HEK293 (cell line): ENCODE measurements around the gene LST1.

Source experiments
- CTCF ChIA-PET: fragments of 350-600 bp; formaldehyde crosslinking; extraction: SDS; loops from one replicate; lab custom pipeline; 2021; ENCODE audit warnings: antibody characterized with exemption; lab: Yijun Ruan, JAX
- POLR2A ChIA-PET: fragments of 300-600 bp; formaldehyde crosslinking; extraction: SDS; loops from one replicate; lab custom pipeline; 2020; ENCODE audit warnings: antibody characterized with exemption, inconsistent platforms; lab: Yijun Ruan, JAX
- H3K27ac ChIP-seq: fragments of 200-500 bp; sonication (Bioruptor generic); 2 replicates; pipeline ENCODE4 v1.5.1; 2014; ENCODE audit warnings: low read depth, low read length, control low read depth, inconsistent platforms; ENCODE audit errors: extremely low read depth
- H3K36me3 ChIP-seq, 2 experiments: fragments of 200-500 bp in 1 of 2; sonication (Bioruptor generic) in 1 of 2; 1 replicate in 1 of 2; 2 replicates in 1 of 2; pipeline ENCODE4 v1.5.1; 2014 to 2017; ENCODE audit warnings: inconsistent platforms in 2 of 2, low read length in 2 of 2; ENCODE audit not compliant: control insufficient read depth in 2 of 2, insufficient read depth in 1 of 2
- H3K4me1 ChIP-seq: fragments of 200-500 bp; sonication (Bioruptor generic); 2 replicates; pipeline ENCODE4 v1.5.1; 2014; ENCODE audit warnings: mild to moderate bottlenecking, low read length, inconsistent platforms; ENCODE audit not compliant: control insufficient read depth, insufficient read depth
- H3K4me3 ChIP-seq: 2 replicates; pipeline ENCODE4 v1.5.1; 2011; ENCODE audit warnings: low read depth, mild to moderate bottlenecking, control low read depth, low read length, moderate library complexity
- H3K9me3 ChIP-seq: fragments of 200-500 bp; sonication (Bioruptor generic); 2 replicates; pipeline ENCODE4 v1.5.1; 2014; ENCODE audit warnings: low read depth, low read length, inconsistent platforms; ENCODE audit not compliant: control insufficient read depth, insufficient read depth
- BCL11B ChIP-seq: fragments of 450-650 bp; formaldehyde crosslinking; IDR thresholded peaks from 2 replicates; pipeline ENCODE4 v1.5.1; 2016; ENCODE audit warnings: low read depth, missing biosample characterization, missing genetic modification characterization
- EGR2 ChIP-seq: fragments of 450-650 bp; formaldehyde crosslinking; IDR thresholded peaks from 2 replicates; pipeline ENCODE4 v1.5.1; 2016; ENCODE audit warnings: low read depth, missing biosample characterization, missing genetic modification characterization
- KLF9 ChIP-seq: fragments of 450-650 bp; formaldehyde crosslinking; IDR thresholded peaks from 2 replicates; pipeline ENCODE4 v1.5.1; 2016; ENCODE audit warnings: missing biosample characterization, missing genetic modification characterization, low read depth
- PRDM1 ChIP-seq: fragments of 450-650 bp; formaldehyde crosslinking; IDR thresholded peaks from 2 replicates; pipeline ENCODE4; 2016; ENCODE audit warnings: missing biosample characterization, missing genetic modification characterization
- REPIN1 ChIP-seq: fragments of 450-650 bp; formaldehyde crosslinking; IDR thresholded peaks from 2 replicates; pipeline ENCODE4 v1.5.1; 2017; ENCODE audit warnings: missing biosample characterization, missing genetic modification characterization, low read depth
- SCRT1 ChIP-seq: fragments of 450-650 bp; formaldehyde crosslinking; IDR thresholded peaks from 2 replicates; pipeline ENCODE4 v1.5.1; 2016; ENCODE audit warnings: missing biosample characterization, missing genetic modification characterization, borderline replicate concordance
- WT1 ChIP-seq: fragments of 450-650 bp; formaldehyde crosslinking; IDR thresholded peaks from 2 replicates; pipeline ENCODE4 v1.5.1; 2016; ENCODE audit warnings: missing biosample characterization, missing genetic modification characterization
- YY2 ChIP-seq: fragments of 450-650 bp; formaldehyde crosslinking; IDR thresholded peaks from 2 replicates; pipeline ENCODE4 v1.5.1; 2016; ENCODE audit warnings: missing biosample characterization, missing genetic modification characterization
- ZBTB20 ChIP-seq: fragments of 450-650 bp; formaldehyde crosslinking; IDR thresholded peaks from 2 replicates; pipeline ENCODE4 v1.5.1; 2016; ENCODE audit warnings: missing biosample characterization, missing genetic modification characterization
- ZEB2 ChIP-seq: fragments of 450-650 bp; formaldehyde crosslinking; IDR thresholded peaks from 2 replicates; pipeline ENCODE4 v1.5.1; 2016; ENCODE audit warnings: missing biosample characterization, missing genetic modification characterization
- ZFHX2 ChIP-seq: fragments of 450-650 bp; formaldehyde crosslinking; conservative IDR thresholded peaks from 2 replicates; pipeline ENCODE4 v1.5.1; 2016; ENCODE audit warnings: missing biosample characterization, missing genetic modification characterization
- ZNF146 ChIP-seq: fragments of 450-650 bp; formaldehyde crosslinking; IDR thresholded peaks from 2 replicates; pipeline ENCODE4 v1.5.1; 2016; ENCODE audit warnings: missing biosample characterization, missing genetic modification characterization
- ZNF155 ChIP-seq: fragments of 450-650 bp; formaldehyde crosslinking; IDR thresholded peaks from 2 replicates; pipeline ENCODE4 v1.5.1; 2016; ENCODE audit warnings: missing biosample characterization, missing genetic modification characterization
- ZNF157 ChIP-seq: fragments of 450-650 bp; formaldehyde crosslinking; IDR thresholded peaks from 2 replicates; pipeline ENCODE4 v1.5.1; 2016; ENCODE audit warnings: missing biosample characterization, missing genetic modification characterization
- ZNF211 ChIP-seq: fragments of 450-650 bp; formaldehyde crosslinking; IDR thresholded peaks from 2 replicates; pipeline ENCODE4 v1.5.1; 2016; ENCODE audit warnings: low read depth, missing biosample characterization, missing genetic modification characterization
- ZNF366 ChIP-seq: fragments of 450-650 bp; formaldehyde crosslinking; conservative IDR thresholded peaks from 2 replicates; pipeline ENCODE4 v1.5.1; 2016; ENCODE audit warnings: missing biosample characterization, missing genetic modification characterization
- ZNF404 ChIP-seq: fragments of 450-650 bp; formaldehyde crosslinking; IDR thresholded peaks from 2 replicates; pipeline ENCODE4 v1.5.1; 2017; ENCODE audit warnings: missing biosample characterization, missing genetic modification characterization
- ZNF416 ChIP-seq: fragments of 450-650 bp; formaldehyde crosslinking; IDR thresholded peaks from 2 replicates; pipeline ENCODE4 v1.5.1; 2016; ENCODE audit warnings: missing biosample characterization, missing genetic modification characterization
- ZNF514 ChIP-seq: fragments of 450-650 bp; formaldehyde crosslinking; IDR thresholded peaks from 2 replicates; pipeline ENCODE4 v1.5.1; 2016; ENCODE audit warnings: missing biosample characterization, missing genetic modification characterization
- ZNF596 ChIP-seq: fragments of 450-650 bp; IDR thresholded peaks from 2 replicates; pipeline ENCODE4 v1.5.0; 2018; ENCODE audit warnings: missing biosample characterization, mild to moderate bottlenecking, missing genetic modification characterization, moderate library complexity
- ZNF629 ChIP-seq: fragments of 450-650 bp; formaldehyde crosslinking; IDR thresholded peaks from 2 replicates; pipeline ENCODE4 v1.5.1; 2017; ENCODE audit warnings: missing biosample characterization, missing genetic modification characterization
- ZXDB ChIP-seq: fragments of 450-650 bp; formaldehyde crosslinking; IDR thresholded peaks from 2 replicates; pipeline ENCODE4 v1.5.1; 2016; ENCODE audit warnings: missing biosample characterization, missing genetic modification characterization
- TF ChIP-seq, protein P1 (sequence below): fragments of 450-650 bp; formaldehyde crosslinking; IDR thresholded peaks from 2 replicates; pipeline ENCODE4 v1.5.1; 2017; ENCODE audit warnings: missing biosample characterization, missing genetic modification characterization
- TF ChIP-seq, protein P2 (sequence below): fragments of 450-650 bp; formaldehyde crosslinking; optimal IDR thresholded peaks from 2 replicates; pipeline ENCODE3; 2016; ENCODE audit warnings: missing biosample characterization, mild to moderate bottlenecking, missing genetic modification characterization
- TF ChIP-seq, protein P3 (sequence below): fragments of 450-650 bp; formaldehyde crosslinking; conservative IDR thresholded peaks from 2 replicates; pipeline ENCODE4 v1.5.1; 2016; ENCODE audit warnings: low read depth, missing biosample characterization, missing genetic modification characterization

LST1 gene

DNA sequence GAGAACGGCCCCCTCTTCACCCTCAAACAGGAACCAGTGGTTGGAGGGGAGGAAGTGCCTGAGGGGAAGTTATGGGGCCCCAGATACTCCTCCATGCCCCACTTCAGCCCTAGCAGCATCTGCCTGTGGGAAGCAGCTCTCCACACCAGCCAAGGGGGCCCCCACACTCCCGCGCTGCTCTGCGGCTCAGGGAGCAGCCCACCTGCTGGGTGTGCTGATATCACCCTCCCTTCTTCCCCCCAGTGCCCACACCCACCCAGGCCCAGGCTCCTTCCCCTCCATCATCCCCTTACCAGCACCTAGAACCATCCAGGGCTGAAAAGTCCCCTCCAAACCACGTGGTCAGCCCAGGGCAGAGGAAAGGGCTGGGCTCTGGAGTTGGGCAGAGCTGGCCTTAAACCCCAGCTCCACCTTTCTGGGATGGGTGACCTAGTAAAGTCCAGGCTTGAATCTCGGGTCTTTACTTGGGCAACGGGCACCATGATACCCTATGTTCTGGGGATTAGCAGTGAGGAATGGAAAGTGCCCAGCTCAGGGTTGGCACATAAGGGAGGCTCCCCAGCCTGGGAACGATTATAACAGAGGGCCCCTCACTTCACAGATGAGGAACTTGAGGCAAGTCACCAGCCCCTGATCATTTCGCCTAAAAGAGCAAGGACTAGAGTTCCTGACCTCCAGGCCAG, 663 bp downstream of the LST1 start (continued):
- TF ChIP-seq EGR2 (tag by site-specific recombination) (peak; percentile 54; the same call in 1 of the 2 replicates), ZNF146 (tag by site-specific recombination) (no peak), SCRT1 (tag by site-specific recombination) (no peak), ZNF404 (tag by site-specific recombination) (no peak)
- TF ChIP-seq, protein P1, sequence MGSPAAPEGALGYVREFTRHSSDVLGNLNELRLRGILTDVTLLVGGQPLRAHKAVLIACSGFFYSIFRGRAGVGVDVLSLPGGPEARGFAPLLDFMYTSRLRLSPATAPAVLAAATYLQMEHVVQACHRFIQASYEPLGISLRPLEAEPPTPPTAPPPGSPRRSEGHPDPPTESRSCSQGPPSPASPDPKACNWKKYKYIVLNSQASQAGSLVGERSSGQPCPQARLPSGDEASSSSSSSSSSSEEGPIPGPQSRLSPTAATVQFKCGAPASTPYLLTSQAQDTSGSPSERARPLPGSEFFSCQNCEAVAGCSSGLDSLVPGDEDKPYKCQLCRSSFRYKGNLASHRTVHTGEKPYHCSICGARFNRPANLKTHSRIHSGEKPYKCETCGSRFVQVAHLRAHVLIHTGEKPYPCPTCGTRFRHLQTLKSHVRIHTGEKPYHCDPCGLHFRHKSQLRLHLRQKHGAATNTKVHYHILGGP (tag by site-specific recombination), result no peak

DNA sequence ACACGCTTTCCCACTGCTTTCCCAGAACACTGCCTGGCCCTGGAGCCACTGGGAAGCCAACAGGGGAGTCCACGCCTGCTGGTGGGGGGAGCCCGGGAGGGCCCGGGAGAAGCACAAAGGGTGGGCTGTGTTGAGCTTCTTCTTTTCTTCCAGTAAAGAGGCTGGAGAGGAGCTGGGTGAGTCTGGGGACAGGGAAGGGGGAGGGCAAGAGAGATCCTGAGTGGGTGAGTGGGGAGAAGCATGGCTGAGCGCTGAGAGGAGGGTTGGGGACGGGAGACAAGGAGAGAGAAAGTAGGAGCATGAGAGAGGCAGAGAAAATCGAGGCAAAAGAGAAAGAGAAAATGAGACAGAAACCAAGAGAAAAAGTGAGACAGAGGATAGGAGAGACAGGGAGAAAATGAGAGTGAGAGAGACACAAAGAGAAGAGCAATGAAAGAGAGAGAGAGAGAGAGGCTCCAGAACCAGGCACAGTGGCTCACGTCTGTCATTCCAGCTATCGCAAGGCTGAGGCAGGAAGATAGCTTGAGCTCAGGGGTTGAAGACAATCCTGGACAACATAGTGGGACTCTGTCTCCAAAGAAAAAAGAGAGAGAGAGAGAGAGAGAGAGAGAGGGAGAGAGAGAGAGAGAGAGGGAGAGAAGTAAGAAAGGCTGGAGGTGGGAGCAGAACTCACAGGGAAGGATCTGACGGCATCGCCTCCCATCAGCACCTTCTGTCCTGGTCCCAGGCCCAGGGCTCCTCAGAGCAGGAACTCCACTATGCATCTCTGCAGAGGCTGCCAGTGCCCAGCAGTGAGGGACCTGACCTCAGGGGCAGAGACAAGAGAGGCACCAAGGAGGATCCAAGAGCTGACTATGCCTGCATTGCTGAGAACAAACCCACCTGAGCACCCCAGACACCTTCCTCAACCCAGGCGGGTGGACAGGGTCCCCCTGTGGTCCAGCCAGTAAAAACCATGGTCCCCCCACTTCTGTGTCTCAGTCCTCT, 2.0 kb downstream of the LST1 start:
- CTCF ChIA-PET, result interaction anchor here (0.6 to 18.7 kb wide), 10 partner anchors 8 to 485 kb away, joined by 3 to 518 read pairs (median 4); partner anchors contain the start of genes ATP6V1G2, NCR3 and TNF
- no peaks in the 10 kb centered on the region for H3K9me3 ChIP-seq
- peak; percentile 97 for TF ChIP-seq ZNF596
- peak; percentile 99 for TF ChIP-seq PRDM1 (tag by site-specific recombination)
- TF ChIP-seq REPIN1, result no peak
- peak; percentile 60 for TF ChIP-seq ZNF366
- TF ChIP-seq YY2 (tag by site-specific recombination), result no peak
- TF ChIP-seq, all 188 proteins: peak for 3
- Histone ChIP-seq H3K36me3 (no peaks in the 10 kb centered on the region), H3K27ac (no peak overlapping the region), H3K4me1 (no peaks in the 10 kb centered on the region), H3K4me3 (no peak overlapping the region)
- POLR2A ChIA-PET, result interaction anchor here (0.6 kb wide), 1 partner anchor 87 kb away, joined by 3 read pairs; no protein-coding TSS in a partner anchor

DNA sequence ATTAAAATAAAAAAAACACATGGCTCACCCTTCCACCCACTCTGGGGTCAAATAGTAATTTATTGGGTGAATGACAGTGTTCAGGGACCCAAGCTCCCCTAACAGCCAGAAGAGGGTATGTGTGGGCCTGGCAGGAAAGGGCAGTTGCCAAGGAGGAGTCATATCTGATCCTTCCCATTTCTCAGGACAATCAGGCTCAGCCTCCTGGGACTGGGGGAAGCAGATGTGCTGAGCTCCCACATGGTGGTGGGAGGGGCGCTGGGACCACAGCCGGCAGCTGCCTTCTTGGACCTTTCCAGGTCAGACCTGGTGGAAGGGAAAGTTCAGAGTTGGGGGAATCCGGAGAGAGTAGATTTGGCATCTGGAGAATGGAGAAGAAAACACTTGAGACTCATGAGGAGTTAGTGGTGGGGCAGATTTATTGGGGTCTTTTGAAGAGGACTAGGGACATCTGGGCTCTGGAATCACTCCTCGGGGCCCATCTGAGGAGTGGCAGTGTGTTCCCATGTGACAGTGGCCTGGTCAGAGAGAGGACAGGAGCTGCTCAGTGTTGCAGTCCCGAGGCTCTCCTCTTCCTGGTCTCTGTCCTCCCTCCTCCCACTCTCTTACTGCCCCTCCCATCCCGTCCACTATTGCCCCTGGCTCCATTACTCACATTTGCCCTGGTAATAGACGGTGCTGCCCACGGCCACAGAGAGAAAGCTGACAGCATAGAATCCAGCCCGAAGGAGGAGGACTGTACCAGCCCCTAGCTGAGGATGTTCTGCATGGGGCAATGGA, 3.0 kb downstream of the LST1 start:
- POLR2A ChIA-PET, result no interaction called here
- CTCF ChIA-PET, result interaction anchor here (0.6 to 18.7 kb wide), 10 partner anchors 7 to 358 kb away, joined by 3 to 518 read pairs (median 4); partner anchors contain the start of genes ATP6V1G2, NCR3 and TNF
- Histone ChIP-seq H3K27ac (no peak overlapping the region), H3K36me3 (no peaks in the 10 kb centered on the region), H3K4me3 (no peak overlapping the region), H3K4me1 (no peaks in the 10 kb centered on the region), H3K9me3 (no peaks in the 10 kb centered on the region)
- TF ChIP-seq ZNF155 (no peak), PRDM1 (tag by site-specific recombination) (peak; percentile 37; the same call in 1 of the 2 replicates), ZEB2 (tag by site-specific recombination) (no peak), ZNF629 (tag by site-specific recombination) (no peak), EGR2 (tag by site-specific recombination) (peak; percentile 36; the same call in 1 of the 2 replicates), ZBTB20 (no peak), ZFHX2 (peak; percentile 49; the same call in 1 of the 2 replicates), ZNF211 (tag by site-specific recombination) (no peak), WT1 (tag by site-specific recombination) (no peak), KLF9 (tag by site-specific recombination) (no peak), ZNF416 (tag by site-specific recombination) (no peak), ZXDB (tag by site-specific recombination) (no peak), ZNF157 (tag by site-specific recombination) (no peak), BCL11B (tag by site-specific recombination) (no peak), ZNF514 (tag by site-specific recombination) (no peak)
- TF ChIP-seq, protein P2, sequence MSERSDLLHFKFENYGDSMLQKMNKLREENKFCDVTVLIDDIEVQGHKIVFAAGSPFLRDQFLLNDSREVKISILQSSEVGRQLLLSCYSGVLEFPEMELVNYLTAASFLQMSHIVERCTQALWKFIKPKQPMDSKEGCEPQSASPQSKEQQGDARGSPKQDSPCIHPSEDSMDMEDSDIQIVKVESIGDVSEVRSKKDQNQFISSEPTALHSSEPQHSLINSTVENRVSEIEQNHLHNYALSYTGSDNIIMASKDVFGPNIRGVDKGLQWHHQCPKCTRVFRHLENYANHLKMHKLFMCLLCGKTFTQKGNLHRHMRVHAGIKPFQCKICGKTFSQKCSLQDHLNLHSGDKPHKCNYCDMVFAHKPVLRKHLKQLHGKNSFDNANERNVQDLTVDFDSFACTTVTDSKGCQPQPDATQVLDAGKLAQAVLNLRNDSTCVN, result no peak
- TF ChIP-seq, protein P3, sequence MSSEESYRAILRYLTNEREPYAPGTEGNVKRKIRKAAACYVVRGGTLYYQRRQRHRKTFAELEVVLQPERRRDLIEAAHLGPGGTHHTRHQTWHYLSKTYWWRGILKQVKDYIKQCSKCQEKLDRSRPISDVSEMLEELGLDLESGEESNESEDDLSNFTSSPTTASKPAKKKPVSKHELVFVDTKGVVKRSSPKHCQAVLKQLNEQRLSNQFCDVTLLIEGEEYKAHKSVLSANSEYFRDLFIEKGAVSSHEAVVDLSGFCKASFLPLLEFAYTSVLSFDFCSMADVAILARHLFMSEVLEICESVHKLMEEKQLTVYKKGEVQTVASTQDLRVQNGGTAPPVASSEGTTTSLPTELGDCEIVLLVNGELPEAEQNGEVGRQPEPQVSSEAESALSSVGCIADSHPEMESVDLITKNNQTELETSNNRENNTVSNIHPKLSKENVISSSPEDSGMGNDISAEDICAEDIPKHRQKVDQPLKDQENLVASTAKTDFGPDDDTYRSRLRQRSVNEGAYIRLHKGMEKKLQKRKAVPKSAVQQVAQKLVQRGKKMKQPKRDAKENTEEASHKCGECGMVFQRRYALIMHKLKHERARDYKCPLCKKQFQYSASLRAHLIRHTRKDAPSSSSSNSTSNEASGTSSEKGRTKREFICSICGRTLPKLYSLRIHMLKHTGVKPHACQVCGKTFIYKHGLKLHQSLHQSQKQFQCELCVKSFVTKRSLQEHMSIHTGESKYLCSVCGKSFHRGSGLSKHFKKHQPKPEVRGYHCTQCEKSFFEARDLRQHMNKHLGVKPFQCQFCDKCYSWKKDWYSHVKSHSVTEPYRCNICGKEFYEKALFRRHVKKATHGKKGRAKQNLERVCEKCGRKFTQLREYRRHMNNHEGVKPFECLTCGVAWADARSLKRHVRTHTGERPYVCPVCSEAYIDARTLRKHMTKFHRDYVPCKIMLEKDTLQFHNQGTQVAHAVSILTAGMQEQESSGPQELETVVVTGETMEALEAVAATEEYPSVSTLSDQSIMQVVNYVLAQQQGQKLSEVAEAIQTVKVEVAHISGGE (tag by site-specific recombination), result no peak
